ENCODE measurements around the gene KLC1.

GRCh38 chr14:103684871-103685270 is 55.9 kb downstream of the KLC1 start:
- TF ChIP-seq EP300 (IDR thresholded peaks at IDR 0.05) = no peak
- no peak for TF ChIP-seq POLR2AphosphoS5 (IDR thresholded peaks at IDR 0.05)

Data from sigmoid colon (tissue), 4 donors.